DND-41 (cell line): Measurements from ENCODE around the gene TLN1.

Experiments
- ATAC-seq: fragments of 200-7000 bp; cut with Tn5 transposase; 3 replicates; pipeline ENCODE4 v1.9.1; 2021; ENCODE audit warnings: low read depth; ENCODE audit not compliant: insufficient read depth
- DNase-seq: peaks from one replicate; pipeline ENCODE4 v3.0.0-alpha.2; 2020
- H2AFZ ChIP-seq: 2 replicates; pipeline ENCODE4 v1.6.0; 2012; ENCODE audit warnings: low read depth, low read length
- H3K27ac ChIP-seq: 2 replicates; pipeline ENCODE4 v1.5.1; 2012; ENCODE audit warnings: low read length, inconsistent platforms
- H3K27me3 ChIP-seq: fragments of 200-600 bp; sonication (generic); 2 replicates; pipeline ENCODE4 v1.6.0; 2012; ENCODE audit warnings: low read length, mild to moderate bottlenecking, inconsistent platforms; ENCODE audit not compliant: insufficient read depth, poor library complexity
- H3K36me3 ChIP-seq: 2 replicates; pipeline ENCODE4 v1.5.1; 2012; ENCODE audit warnings: low read length, inconsistent platforms; ENCODE audit not compliant: insufficient read depth
- H3K4me1 ChIP-seq: 2 replicates; pipeline ENCODE4 v1.5.1; 2012; ENCODE audit warnings: mild to moderate bottlenecking, low read length; ENCODE audit not compliant: insufficient read depth
- H3K4me2 ChIP-seq: 2 replicates; pipeline ENCODE4 v1.6.0; 2012; ENCODE audit warnings: mild to moderate bottlenecking, moderate library complexity, low read length, inconsistent platforms; ENCODE audit not compliant: insufficient read depth
- H3K4me3 ChIP-seq, 2 experiments: fragments of 200-600 bp in 1 of 2; shearing (Covaris generic) in 1 of 2; 2 replicates each; pipeline ENCODE4 v1.5.1; 2012 to 2016; ENCODE audit warnings: inconsistent platforms in 2 of 2, low read length in 2 of 2, mild to moderate bottlenecking in 2 of 2, low read depth in 1 of 2, moderate library complexity in 1 of 2
- H3K79me2 ChIP-seq: 2 replicates; pipeline ENCODE4 v1.6.0; 2012; ENCODE audit warnings: low read length, inconsistent platforms; ENCODE audit not compliant: insufficient read depth
- H3K9ac ChIP-seq: 2 replicates; pipeline ENCODE4 v1.6.0; 2012; ENCODE audit warnings: low read depth, mild to moderate bottlenecking, inconsistent platforms, low read length, moderate library complexity
- H3K9me3 ChIP-seq: 2 replicates; pipeline ENCODE4 v1.5.1; 2012; ENCODE audit warnings: low read length, moderate library complexity, mild to moderate bottlenecking, inconsistent platforms; ENCODE audit not compliant: insufficient read depth, severe bottlenecking
- H4K20me1 ChIP-seq: 2 replicates; pipeline ENCODE4 v1.6.0; 2012; ENCODE audit warnings: low read length; ENCODE audit not compliant: insufficient read depth
- EZH2 ChIP-seq: IDR thresholded peaks from 3 replicates; pipeline ENCODE4 v1.6.1; 2012; ENCODE audit warnings: borderline replicate concordance, low read depth, mild to moderate bottlenecking, moderate library complexity, low read length, inconsistent platforms; ENCODE audit not compliant: severe bottlenecking
- TF ChIP-seq, protein P1 (sequence below): IDR thresholded peaks from 2 replicates; pipeline ENCODE4 v1.5.1; 2012; ENCODE audit warnings: borderline replicate concordance, low read length, moderate library complexity, mild to moderate bottlenecking; ENCODE audit not compliant: poor library complexity, severe bottlenecking; ENCODE audit errors: extremely low read depth

Gene TLN1

DNA sequence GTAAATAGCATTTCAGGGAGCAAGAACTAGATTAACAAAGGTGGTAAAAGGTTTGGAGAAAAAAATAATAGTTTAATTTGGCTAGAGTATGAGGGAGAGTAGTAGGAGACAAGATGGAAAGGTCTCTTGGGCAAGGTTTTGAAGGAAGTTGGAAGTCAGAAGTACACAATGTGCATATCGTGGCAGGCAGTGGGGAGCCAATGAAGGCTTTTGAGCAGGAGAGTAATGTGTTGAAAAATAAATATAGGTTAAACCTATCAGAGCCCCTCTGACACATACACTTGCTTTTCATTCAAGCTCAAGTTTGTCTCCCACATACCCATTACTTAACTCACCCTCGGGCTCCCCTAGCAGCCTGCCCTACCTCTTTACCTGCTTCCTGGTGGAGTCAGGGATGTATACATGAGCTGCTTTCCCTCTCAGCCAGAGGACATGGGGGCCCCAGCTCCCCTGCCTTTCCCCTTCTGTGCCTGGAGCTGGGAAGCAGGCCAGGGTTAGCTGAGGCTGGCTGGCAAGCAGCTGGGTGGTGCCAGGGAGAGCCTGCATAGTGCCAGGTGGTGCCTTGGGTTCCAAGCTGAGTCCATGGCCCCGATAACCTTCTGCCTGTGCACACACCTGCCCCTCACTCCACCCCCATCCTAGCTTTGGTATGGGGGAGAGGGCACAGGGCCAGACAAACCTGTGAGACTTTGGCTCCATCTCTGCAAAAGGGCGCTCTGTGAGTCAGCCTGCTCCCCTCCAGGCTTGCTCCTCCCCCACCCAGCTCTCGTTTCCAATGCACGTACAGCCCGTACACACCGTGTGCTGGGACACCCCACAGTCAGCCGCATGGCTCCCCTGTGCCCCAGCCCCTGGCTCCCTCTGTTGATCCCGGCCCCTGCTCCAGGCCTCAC lies 58.6 kb downstream of the TLN1 start, which contains the start of gene CA9:
Gene CA9, plus strand, starts transcription at position 797 of the 893 bp plus-strand sequence. Its CDS starts 32 bp downstream, at position 829.
- Histone ChIP-seq H3K79me2 (no peaks in the 10 kb centered on the region), H3K4me2 (no peak within 1 kb of the TSS), H3K4me3 (no peak within 1 kb of the TSS), H3K9me3 (no peaks in the 10 kb centered on the region), H2AFZ (no peak within 1 kb of the TSS), H3K9ac (no peak within 1 kb of the TSS), H3K27me3 (no peaks in the 10 kb centered on the region), H3K4me1 (no peaks in the 10 kb centered on the region), H4K20me1 (no peaks in the 10 kb centered on the region), H3K27ac (no peak within 1 kb of the TSS), H3K36me3 (no peaks in the 10 kb centered on the region)
- DNase-seq (no peak), ATAC-seq (no peak)
- no peak for TF ChIP-seq EZH2
- TF ChIP-seq, protein P1, sequence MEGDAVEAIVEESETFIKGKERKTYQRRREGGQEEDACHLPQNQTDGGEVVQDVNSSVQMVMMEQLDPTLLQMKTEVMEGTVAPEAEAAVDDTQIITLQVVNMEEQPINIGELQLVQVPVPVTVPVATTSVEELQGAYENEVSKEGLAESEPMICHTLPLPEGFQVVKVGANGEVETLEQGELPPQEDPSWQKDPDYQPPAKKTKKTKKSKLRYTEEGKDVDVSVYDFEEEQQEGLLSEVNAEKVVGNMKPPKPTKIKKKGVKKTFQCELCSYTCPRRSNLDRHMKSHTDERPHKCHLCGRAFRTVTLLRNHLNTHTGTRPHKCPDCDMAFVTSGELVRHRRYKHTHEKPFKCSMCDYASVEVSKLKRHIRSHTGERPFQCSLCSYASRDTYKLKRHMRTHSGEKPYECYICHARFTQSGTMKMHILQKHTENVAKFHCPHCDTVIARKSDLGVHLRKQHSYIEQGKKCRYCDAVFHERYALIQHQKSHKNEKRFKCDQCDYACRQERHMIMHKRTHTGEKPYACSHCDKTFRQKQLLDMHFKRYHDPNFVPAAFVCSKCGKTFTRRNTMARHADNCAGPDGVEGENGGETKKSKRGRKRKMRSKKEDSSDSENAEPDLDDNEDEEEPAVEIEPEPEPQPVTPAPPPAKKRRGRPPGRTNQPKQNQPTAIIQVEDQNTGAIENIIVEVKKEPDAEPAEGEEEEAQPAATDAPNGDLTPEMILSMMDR = no peak

DNA sequence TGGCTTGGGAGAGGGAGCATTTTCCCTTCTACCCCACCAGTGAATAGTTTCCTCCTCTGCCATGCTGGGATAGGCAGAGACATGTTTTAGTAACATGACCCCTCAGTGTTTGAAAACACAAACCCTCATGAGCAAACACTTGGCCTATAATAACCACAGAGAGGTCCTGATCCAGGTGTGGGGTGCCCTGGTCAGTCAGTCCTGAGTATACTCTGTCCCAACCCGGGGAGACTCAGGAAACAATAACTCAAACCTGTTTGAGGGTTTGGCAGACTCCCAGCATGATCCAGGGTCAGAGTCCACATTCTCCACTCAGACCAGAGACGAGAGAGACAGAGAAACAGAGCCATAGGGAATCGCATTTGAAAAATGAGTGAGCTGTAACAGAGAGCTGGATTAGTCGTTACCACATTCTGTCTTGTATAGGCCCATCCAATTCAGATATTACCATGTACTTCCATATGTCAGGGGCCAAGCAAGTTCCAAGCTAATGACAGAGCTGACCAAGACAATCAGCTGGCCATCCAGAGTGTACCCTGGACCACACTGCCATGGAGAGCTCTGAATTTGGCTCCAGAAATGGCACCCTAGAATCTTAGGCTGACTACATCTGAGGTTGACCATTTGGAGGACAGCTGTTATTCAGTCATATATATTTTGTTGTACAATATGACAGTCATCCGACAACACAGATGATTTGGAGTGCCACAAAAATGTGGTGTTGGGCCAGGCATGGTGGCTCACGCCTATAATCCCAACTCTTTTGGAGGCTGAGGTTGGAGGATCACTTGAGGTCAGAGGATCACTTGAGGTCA lies 62.5 kb downstream of the TLN1 start:
- TF ChIP-seq, protein P1 = no peak
- TF ChIP-seq EZH2 = no peak
- Histone ChIP-seq H4K20me1 (no peaks in the 10 kb centered on the region), H3K79me2 (0 out of 2 replicates have a peak, but pooled peaks cover 3% of the 10 kb centered on the region), H3K4me2 (no peak overlapping the region), H3K9me3 (no peaks in the 10 kb centered on the region), H3K9ac (no peak overlapping the region), H2AFZ (no peak overlapping the region), H3K27me3 (no peaks in the 10 kb centered on the region), H3K4me3 (no peak overlapping the region), H3K27ac (no peak overlapping the region), H3K36me3 (no peaks in the 10 kb centered on the region), H3K4me1 (peaks cover 27% of the 10 kb centered on the region)
- no peak for ATAC-seq
- no peak for DNase-seq

DNA sequence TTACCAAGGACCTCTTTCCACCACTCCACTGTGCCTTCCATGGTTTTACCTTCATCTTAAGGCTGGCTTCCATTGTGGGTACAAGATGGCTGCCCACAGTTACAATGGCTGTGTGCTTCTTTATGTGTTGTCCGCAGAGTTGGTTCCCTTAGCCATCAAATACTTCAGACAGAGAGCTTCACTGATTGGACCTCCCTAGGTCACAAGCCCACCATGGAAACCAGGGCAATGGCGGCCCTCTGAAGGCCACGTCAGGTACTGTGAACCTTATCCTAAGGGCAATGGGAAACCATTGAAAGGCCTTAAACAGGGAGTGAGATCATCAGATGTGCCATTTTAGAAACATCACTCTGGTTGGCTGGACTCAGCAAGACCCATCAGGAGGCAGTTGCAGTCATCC lies 64.1 kb downstream of the TLN1 start:
- no peak overlapping the region for H3K4me2 ChIP-seq
- H3K9ac ChIP-seq = no peak overlapping the region
- H3K27ac ChIP-seq = no peak overlapping the region
- H3K4me1 ChIP-seq = peaks cover 43% of the 10 kb centered on the region
- DNase-seq = no peak
- H2AFZ ChIP-seq = no peak overlapping the region
- H4K20me1 ChIP-seq = no peaks in the 10 kb centered on the region
- no peaks in the 10 kb centered on the region for H3K9me3 ChIP-seq
- H3K4me3 ChIP-seq = no peak overlapping the region
- H3K79me2 ChIP-seq = peaks cover 17% of the 10 kb centered on the region
- peaks cover 6% of the 10 kb centered on the region for H3K36me3 ChIP-seq
- no peak for ATAC-seq
- H3K27me3 ChIP-seq = no peaks in the 10 kb centered on the region
- TF ChIP-seq EZH2 = no peak
- TF ChIP-seq, protein P1 = no peak
